Body of pancreas (tissue), 4 donors: ENCODE data around the gene RGS14. TPM values are rescaled to one million over a fixed set of nuclear protein-coding genes. Genes with fewer than 3 reads are reported as not detected.

ENCODE experiments used
- ATAC-seq: fragments of 150-250 bp; one replicate; pipeline ENCODE4 v1.9.1; 2016
- DNase-seq, 4 donors: peaks; one replicate each; pipeline ENCODE4 v3.0.0-alpha.2; 2019
- H3K27ac ChIP-seq, 4 donors: fragments of 200-600 bp; sonication (generic); 1 replicate in 3 of 4; 2 replicates in 1 of 4; pipeline versions ENCODE4 v1.5.1 to v1.6.1; 2016 to 2019; ENCODE audit warnings: mild to moderate bottlenecking in 1 of 4, mixed read lengths in 1 of 4, moderate library complexity in 1 of 4
- H3K27me3 ChIP-seq, 2 donors: fragments of 200-600 bp; sonication (generic); one replicate each; pipeline ENCODE4 v1.6.0; 2016; ENCODE audit warnings: mild to moderate bottlenecking in 1 of 2
- H3K36me3 ChIP-seq, 2 donors: fragments of 200-600 bp; sonication (generic); replicated peaks in 1 of 2; 2 replicates each; pipeline ENCODE4 v1.5.1; 2016; ENCODE audit warnings: low read depth in 2 of 2; ENCODE audit not compliant: insufficient read depth in 1 of 2
- H3K4me1 ChIP-seq: fragments of 200-600 bp; sonication (generic); one replicate; pipeline ENCODE4 v1.6.0; 2016
- H3K4me3 ChIP-seq, 2 donors: fragments of 200-600 bp; sonication (generic); 1 replicate in 1 of 2; 2 replicates in 1 of 2; pipeline ENCODE4 v1.5.1; 2016 to 2019
- H3K9me3 ChIP-seq, 3 donors: fragments of 200-600 bp; sonication (generic); 1 replicate in 2 of 3; 2 replicates in 1 of 3; pipeline ENCODE4 v1.5.1; 2016
- CTCF ChIP-seq, 7 experiments: fragments of 450-650 bp in 4 of 7; fragments of 200-600 bp in 3 of 7; sonication (generic) in 3 of 7; IDR thresholded peaks; one replicate each; pipeline ENCODE4 v1.5.1; 2016 to 2019; ENCODE audit warnings: antibody characterized with exemption in 7 of 7
- POLR2A ChIP-seq, 3 donors: fragments of 450-650 bp; IDR thresholded peaks; one replicate each; pipeline ENCODE4 v1.6.1; 2016; ENCODE audit warnings: antibody characterized with exemption in 3 of 3, mild to moderate bottlenecking in 2 of 3
- WGBS, 2 donors: methylation state at CpG; one replicate each; pipeline ENCODE4 v1.1.5; 2017; 5-methylcytosine and 5-hydroxymethylcytosine counted together
- intact Hi-C: fragments of 100-400 bp; cut with DNase I; formaldehyde crosslinking; loops from one replicate; pipeline ENCODE4 v1.15.1; 2023
- total RNA-seq, 2 donors: library from RNA; depleted of rRNA; stranded (reverse); fragments of >200 nt; gene quantifications; one replicate each; pipeline ENCODE4 v1.1.0, GENCODE V29; 2016

The RGS14 gene
- total RNA-seq, 2 donors from 2014 or later, result 15.0 to 39.2 TPM

GRCh38 chr5:177317959-177318377 is 39.8 kb upstream of the RGS14 start:
- no peak overlapping the region for H3K4me3 ChIP-seq
- TF ChIP-seq POLR2A (IDR thresholded peaks at IDR 0.05) (no peak), CTCF (IDR thresholded peaks at IDR 0.05) (peak; percentile 77 to 97 (median 93))
- H3K27ac ChIP-seq, result peak overlapping the region in 3 of 4 donors; percentile 6 to 26 (median 13)
- no peaks in the 10 kb centered on the region for H3K27me3 ChIP-seq
- DNase-seq, result peak; percentile 89 to 92 (median 90)
- peaks cover 14% of the 10 kb centered on the region for H3K4me1 ChIP-seq
- WGBS, 2 donors, result 10 to 14% methylated on average over 7 of the region's 7 CpGs
- intact Hi-C loops, result loop anchor here (10.0 kb wide), 1 partner anchor 157 kb away; the partner anchor contains the start of gene DBN1
- ATAC-seq, result peak; percentile 92
- H3K36me3 ChIP-seq, result no peaks in the 10 kb centered on the region
- H3K9me3 ChIP-seq, result no peaks in the 10 kb centered on the region

GRCh38 chr5:177319913-177320588 is 37.7 kb upstream of the RGS14 start:
- DNase-seq (no peak), ATAC-seq (no peak)
- H3K27ac ChIP-seq, result no peak overlapping the region
- no peaks in the 10 kb centered on the region for H3K27me3 ChIP-seq
- H3K9me3 ChIP-seq, result no peaks in the 10 kb centered on the region
- intact Hi-C loops, result loop anchor here (5.0 to 10.0 kb wide), 2 partner anchors 37 to 155 kb away; partner anchors contain the start of genes DBN1 and RGS14
- H3K36me3 ChIP-seq, result no peaks in the 10 kb centered on the region
- peaks cover 14% of the 10 kb centered on the region for H3K4me1 ChIP-seq
- H3K4me3 ChIP-seq, result no peak overlapping the region
- WGBS, 2 donors, result 84 to 93% methylated on average over 10 to 14 of the region's 14 CpGs
- TF ChIP-seq POLR2A (IDR thresholded peaks at IDR 0.05) (no peak), CTCF (IDR thresholded peaks at IDR 0.05) (no peak)

- Histone ChIP-seq H3K27me3 (no peaks in the 10 kb centered on the region), H3K4me1 (peaks cover 22% of the 10 kb centered on the region), H3K27ac (no peak overlapping the region), H3K4me3 (no peak overlapping the region), H3K9me3 (no peaks in the 10 kb centered on the region), H3K36me3 (no peaks in the 10 kb centered on the region)
- intact Hi-C loops, result loop anchor here (5.0 kb wide), 1 partner anchor 36 kb away; the partner anchor contains the start of gene RGS14
- ATAC-seq (no peak), DNase-seq (peak in 1 of 4 donors; percentile 51)
- TF ChIP-seq POLR2A (IDR thresholded peaks at IDR 0.05), result no peak
- TF ChIP-seq CTCF (IDR thresholded peaks at IDR 0.05), result no peak
- WGBS, 2 donors, result 67 to 96% methylated on average over 5 to 7 of the region's 7 CpGs
These were observed 36.8 kb upstream of the RGS14 start for GRCh38 chr5:177320879-177321278.

- Histone ChIP-seq H3K36me3 (no peaks in the 10 kb centered on the region), H3K27me3 (no peaks in the 10 kb centered on the region), H3K4me3 (no peak overlapping the region), H3K9me3 (no peaks in the 10 kb centered on the region), H3K4me1 (peaks cover 47% of the 10 kb centered on the region), H3K27ac (peak overlapping the region; percentile 18 to 64 (median 56))
- WGBS, 2 donors, result 42 to 50% methylated on average over 1 of the region's 1 CpG
- ATAC-seq (peak; percentile 60), DNase-seq (peak in 1 of 4 donors; percentile 40)
- TF ChIP-seq POLR2A (IDR thresholded peaks at IDR 0.05), result no peak
- intact Hi-C loops, result no loop called here
These were observed 31.8 kb upstream of the RGS14 start for GRCh38 chr5:177325868-177326381.
